HepG2 (cell line): ENCODE results near the gene YLPM1. TPM values are rescaled to one million over a fixed set of nuclear protein-coding genes. Genes with fewer than 3 reads are reported as not detected.

Source experiments
- ATAC-seq: fragments of 200-7000 bp; cut with Tn5 transposase; 3 replicates; pipeline ENCODE4 v1.9.1; 2020; ENCODE audit warnings: mild to moderate bottlenecking, moderate library complexity
- BruUV-seq: library from RNA; stranded (reverse); fragments of 400-500 nt; replicated peaks from 2 replicates; lab custom pipeline; 2021; lab: Mats Ljungman, UMichigan
- CTCF ChIA-PET: fragments of 300-600 bp; formaldehyde crosslinking; extraction: SDS; loops from one replicate; lab custom pipeline; 2021; ENCODE audit warnings: low total read pairs, inconsistent platforms, low intra/inter-chr PET ratio; lab: Yijun Ruan, JAX
- POLR2A ChIA-PET: fragments of 350-600 bp; sonication (Branson Sonifier 250); formaldehyde crosslinking; loops from one replicate; lab custom pipeline; 2020; ENCODE audit warnings: antibody characterized with exemption, inconsistent platforms; lab: Yijun Ruan, JAX
- DNase-seq: peaks from one replicate; pipeline ENCODE4 v3.0.0-alpha.2; 2015; ENCODE audit warnings: low spot score
- FAIRE-seq: peaks from 3 replicates; lab custom pipeline; 2011; peaks lifted over from hg19 to GRCh38; lab: Jason Lieb, UNC
- H2AFZ ChIP-seq: one replicate; pipeline ENCODE4 v1.6.1; 2011; ENCODE audit warnings: low read length, inconsistent platforms
- H3K27ac ChIP-seq: fragments of 300-600 bp; 3 replicates; pipeline ENCODE4 v1.8.0; 2011; ENCODE audit warnings: mixed run types, mild to moderate bottlenecking, mixed read lengths, low read length, inconsistent platforms; ENCODE audit not compliant: insufficient read depth; ENCODE audit errors: extremely low read length
- H3K27me3 ChIP-seq, 2 experiments: fragments of 200-600 bp in 1 of 2; 2 replicates in 1 of 2; 3 replicates in 1 of 2; pipeline versions ENCODE4 v1.6.0 to v1.8.0; 2011; ENCODE audit warnings: low read length in 2 of 2, mild to moderate bottlenecking in 2 of 2, moderate library complexity in 2 of 2, inconsistent platforms in 1 of 2; ENCODE audit not compliant: insufficient read depth in 2 of 2, control insufficient read depth in 1 of 2
- H3K36me3 ChIP-seq, 2 experiments: fragments of 200-600 bp in 1 of 2; replicated peaks in 1 of 2; 2 replicates in 1 of 2; 3 replicates in 1 of 2; pipeline versions ENCODE4 v1.5.1 to v1.8.0; 2011; ENCODE audit warnings: low read length in 2 of 2, inconsistent platforms in 1 of 2; ENCODE audit not compliant: insufficient read depth in 2 of 2, control insufficient read depth in 1 of 2
- H3K4me1 ChIP-seq: 2 replicates; pipeline ENCODE4 v1.5.1; 2012; ENCODE audit warnings: low read length, inconsistent platforms; ENCODE audit not compliant: insufficient read depth
- H3K4me2 ChIP-seq: 2 replicates; pipeline ENCODE4 v1.6.0; 2011; ENCODE audit warnings: low read depth, low read length, inconsistent platforms
- H3K4me3 ChIP-seq, 3 experiments: fragments of 200-600 bp in 1 of 3; sonication (generic), shearing (Covaris generic) in 1 of 3; replicated peaks in 1 of 3; 2 replicates each; pipeline ENCODE4 v1.5.1; 2011 to 2016; ENCODE audit warnings: low read length in 3 of 3, inconsistent platforms in 2 of 3, low read depth in 2 of 3, mild to moderate bottlenecking in 2 of 3, control low read depth in 1 of 3, mixed read lengths in 1 of 3; ENCODE audit not compliant: insufficient read depth in 1 of 3
- H3K79me2 ChIP-seq: one replicate; pipeline ENCODE4 v1.6.1; 2011; ENCODE audit warnings: low read length, inconsistent platforms; ENCODE audit not compliant: insufficient read depth
- H3K9ac ChIP-seq: 2 replicates; pipeline ENCODE4 v1.6.0; 2011; ENCODE audit warnings: mild to moderate bottlenecking, low read depth, low read length, inconsistent platforms; ENCODE audit not compliant: insufficient read depth
- H3K9me3 ChIP-seq: 2 replicates; pipeline ENCODE4 v1.5.1; 2012; ENCODE audit warnings: mild to moderate bottlenecking, low read length
- H4K20me1 ChIP-seq: 2 replicates; pipeline ENCODE4 v1.6.0; 2011; ENCODE audit warnings: inconsistent platforms, mild to moderate bottlenecking, low read length, moderate library complexity; ENCODE audit not compliant: insufficient read depth
- MAZ ChIP-seq, 2 experiments: sonication (generic) in 1 of 2; formaldehyde crosslinking in 1 of 2; IDR thresholded peaks; 2 replicates each; pipeline versions ENCODE4 v1.5.0 to v1.6.1; 2012 to 2020; ENCODE audit warnings: low read depth in 2 of 2, mild to moderate bottlenecking in 2 of 2, borderline replicate concordance in 1 of 2, improper control_type of control experiment in 1 of 2, low read length in 1 of 2, missing genetic modification reagents in 1 of 2, moderate library complexity in 1 of 2
- NCOA5 ChIP-seq: sonication (generic); formaldehyde crosslinking; IDR thresholded peaks from 2 replicates; pipeline ENCODE4 v1.4.0; 2020; ENCODE audit warnings: missing genetic modification reagents
- ZNF12 ChIP-seq: sonication (generic); formaldehyde crosslinking; IDR thresholded peaks from 2 replicates; pipeline ENCODE4 v1.5.0; 2020; ENCODE audit warnings: missing genetic modification reagents
- ZNF329 ChIP-seq: sonication (generic); formaldehyde crosslinking; IDR thresholded peaks from 2 replicates; pipeline ENCODE4 v1.9.0; 2021; ENCODE audit warnings: low read depth, mild to moderate bottlenecking, missing genetic modification reagents
- ZNF800 ChIP-seq: sonication (generic); formaldehyde crosslinking; IDR thresholded peaks from 2 replicates; pipeline ENCODE4 v1.4.0; 2020; ENCODE audit warnings: missing genetic modification reagents
- WGBS: methylation state at CpG from one replicate; pipeline ENCODE4 v1.1.6; 2017; ENCODE audit warnings: low lambda C conversion rate; 5-methylcytosine and 5-hydroxymethylcytosine counted together
- in situ Hi-C: cut with HindIII; loops from 2 replicates; pipeline ENCODE4 v1.10.0; 2017; ENCODE audit warnings: low pct_unique_long_range_greater_than_20kb; ENCODE audit not compliant: extremely low pct_ligation_motif_present
- intact Hi-C: fragments of 100-400 bp; cut with micrococcal nuclease; formaldehyde crosslinking; loops from one replicate; pipeline ENCODE4 v1.10.0; 2022; ENCODE audit not compliant: unreplicated experiment
- polyA plus RNA-seq, 8 experiments: library from polyadenylated mRNA; depleted of rRNA in 3 of 8; stranded (reverse) in 7 of 8; unstranded in 1 of 8; fragments of >200 nt; fragmentation: Illumina TruSeq in 4 of 8; extraction: Trizol in 4 of 8; gene quantifications; 2 replicates each; pipeline versions ENCODE4 v1.2.1 to v1.2.3, GENCODE V29; 2011 to 2016; ENCODE audit warnings: low read depth in 4 of 8, missing spikeins in 1 of 8, mixed read lengths in 1 of 8; ENCODE audit not compliant: insufficient read depth in 1 of 8
- total RNA-seq, 5 experiments: library from RNA; depleted of rRNA; stranded (reverse); fragments of >200 nt; fragmentation: Illumina TruSeq; extraction: Trizol; gene quantifications; 2 replicates each; pipeline ENCODE4 v1.2.3, GENCODE V29; 2016; ENCODE audit warnings: low read depth in 1 of 5

YLPM1 gene
- total and polyA plus RNA-seq, 2 of the 13 experiments (the other 11 are each of a cell fraction or from before 2014, with no cell fraction given), result 6.7 to 21.9 TPM

- ATAC-seq, result no peak
- Histone ChIP-seq H3K4me2 (no peak overlapping the region), H3K79me2 (peaks cover 3% of the 10 kb centered on the region), H3K9ac (no peak overlapping the region), H3K27me3 (no peaks in the 10 kb centered on the region), H3K4me1 (no peaks in the 10 kb centered on the region), H3K4me3 (no peak overlapping the region), H3K27ac (no peak overlapping the region), H3K9me3 (no peaks in the 10 kb centered on the region), H4K20me1 (no peaks in the 10 kb centered on the region), H2AFZ (no peak overlapping the region), H3K36me3 (peaks cover 22 to 79% of the 10 kb centered on the region in 2 experiments)
- ChIA-PET CTCF (no interaction called here), POLR2A (no interaction called here)
- in situ Hi-C loops (loop anchor here (25.0 kb wide), 1 partner anchor 173 kb away; the partner anchor contains the start of gene LTBP2), intact Hi-C loops (no loop called here)
- no TSS peak for BruUV-seq
- no peak for DNase-seq
- TF ChIP-seq NCOA5 (CRISPR knock-in tag) (no peak), ZNF12 (CRISPR knock-in tag) (no peak), ZNF800 (CRISPR knock-in tag) (no peak), MAZ (IDR thresholded peaks at IDR 0.05; ENCODE audit: borderline replicate concordance, low read depth, low read length) (no peak), MAZ (CRISPR knock-in tag; IDR thresholded peaks at IDR 0.05; ENCODE audit: low read depth) (no peak), ZNF329 (no peak)
- WGBS, result 77% methylated on average over 1 of the region's 1 CpG
- FAIRE-seq, result no peak
These were observed 22.0 kb downstream of the YLPM1 start for GRCh38 chr14:74785056-74785613.
